Breast epithelium (tissue), 3 donors: Measurements from ENCODE around the gene SLC30A7.

Source experiments
- POLR2A ChIP-seq: fragments of 450-650 bp; IDR thresholded peaks from one replicate; pipeline ENCODE4 v1.6.1; 2016; ENCODE audit warnings: antibody characterized with exemption, mild to moderate bottlenecking, moderate library complexity
- TF ChIP-seq, protein P1 (sequence below), 3 donors: fragments of 450-650 bp; IDR thresholded peaks; one replicate each; pipeline ENCODE4 v1.5.1; 2016 to 2017; ENCODE audit warnings: antibody characterized with exemption in 3 of 3, mild to moderate bottlenecking in 3 of 3, moderate library complexity in 3 of 3

- TF ChIP-seq POLR2A = no peak
- TF ChIP-seq, protein P1, sequence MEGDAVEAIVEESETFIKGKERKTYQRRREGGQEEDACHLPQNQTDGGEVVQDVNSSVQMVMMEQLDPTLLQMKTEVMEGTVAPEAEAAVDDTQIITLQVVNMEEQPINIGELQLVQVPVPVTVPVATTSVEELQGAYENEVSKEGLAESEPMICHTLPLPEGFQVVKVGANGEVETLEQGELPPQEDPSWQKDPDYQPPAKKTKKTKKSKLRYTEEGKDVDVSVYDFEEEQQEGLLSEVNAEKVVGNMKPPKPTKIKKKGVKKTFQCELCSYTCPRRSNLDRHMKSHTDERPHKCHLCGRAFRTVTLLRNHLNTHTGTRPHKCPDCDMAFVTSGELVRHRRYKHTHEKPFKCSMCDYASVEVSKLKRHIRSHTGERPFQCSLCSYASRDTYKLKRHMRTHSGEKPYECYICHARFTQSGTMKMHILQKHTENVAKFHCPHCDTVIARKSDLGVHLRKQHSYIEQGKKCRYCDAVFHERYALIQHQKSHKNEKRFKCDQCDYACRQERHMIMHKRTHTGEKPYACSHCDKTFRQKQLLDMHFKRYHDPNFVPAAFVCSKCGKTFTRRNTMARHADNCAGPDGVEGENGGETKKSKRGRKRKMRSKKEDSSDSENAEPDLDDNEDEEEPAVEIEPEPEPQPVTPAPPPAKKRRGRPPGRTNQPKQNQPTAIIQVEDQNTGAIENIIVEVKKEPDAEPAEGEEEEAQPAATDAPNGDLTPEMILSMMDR (IDR thresholded peaks at IDR 0.05) = no peak
These were observed 31.4 kb downstream of the SLC30A7 start for GRCh38 chr1:100927276-100927675.
